PC-3 (cell line): Measurements from ENCODE around the gene ACOXL. TPM values are rescaled to one million over a fixed set of nuclear protein-coding genes. Genes with fewer than 3 reads are reported as not detected.

Source experiments
- ATAC-seq: fragments of 200-7000 bp; cut with Tn5 transposase; 2 replicates; pipeline ENCODE4 v1.9.1; 2020; ENCODE audit warnings: mild to moderate bottlenecking, moderate library complexity
- BruUV-seq: library from RNA; stranded (reverse); fragments of 400-500 nt; replicated peaks from 2 replicates; lab custom pipeline; 2021; lab: Mats Ljungman, UMichigan
- CTCF ChIA-PET: fragments of 300-600 bp; sonication (Branson Sonifier 250); formaldehyde crosslinking; loops from one replicate; lab custom pipeline; 2022; ENCODE audit warnings: antibody characterized with exemption; lab: Charles Lee
- POLR2A ChIA-PET: fragments of 300-600 bp; sonication (Branson Sonifier 250); formaldehyde crosslinking; loops from one replicate; lab custom pipeline; 2022; ENCODE audit warnings: antibody characterized with exemption; ENCODE audit not compliant: unreplicated experiment; lab: Charles Lee
- DNase-seq: peaks from one replicate; pipeline ENCODE4 v3.0.0-alpha.2; 2015
- H2AFZ ChIP-seq: fragments of 300-600 bp; sonication (generic); 2 replicates; pipeline ENCODE4 v1.6.0; 2016; ENCODE audit warnings: antibody characterized with exemption, low read length
- H3F3A ChIP-seq: fragments of 300-600 bp; sonication (generic); one replicate; pipeline ENCODE4 v1.6.0; 2017; ENCODE audit warnings: antibody characterized with exemption, low read length, control low read depth, mild to moderate bottlenecking; ENCODE audit not compliant: unreplicated experiment
- H3K27ac ChIP-seq: fragments of 300-600 bp; sonication (generic); 2 replicates; pipeline ENCODE4 v1.5.1; 2016; ENCODE audit warnings: mild to moderate bottlenecking, low read length
- H3K27me3 ChIP-seq: fragments of 300-600 bp; sonication (generic); 2 replicates; pipeline ENCODE4 v1.6.1; 2016; ENCODE audit warnings: low read length, mixed read lengths
- H3K36me3 ChIP-seq: fragments of 300-600 bp; sonication (generic); 2 replicates; pipeline ENCODE4 v1.6.1; 2016; ENCODE audit warnings: low read depth, mixed run types, low read length, mixed read lengths
- H3K4me1 ChIP-seq: fragments of 300-600 bp; sonication (generic); 2 replicates; pipeline ENCODE4 v1.5.1; 2016; ENCODE audit warnings: low read length; ENCODE audit not compliant: insufficient read depth
- H3K4me2 ChIP-seq: fragments of 300-600 bp; sonication (generic); 2 replicates; pipeline ENCODE4 v1.6.0; 2016; ENCODE audit warnings: low read length
- H3K4me3 ChIP-seq: fragments of 300-600 bp; sonication (generic); 2 replicates; pipeline ENCODE4 v1.5.1; 2016; ENCODE audit warnings: mild to moderate bottlenecking, low read length, mixed read lengths
- H3K79me2 ChIP-seq: fragments of 300-600 bp; sonication (generic); 2 replicates; pipeline ENCODE4 v1.6.1; 2017; ENCODE audit warnings: low read length, mixed read lengths
- H3K9ac ChIP-seq: fragments of 300-600 bp; sonication (generic); 2 replicates; pipeline ENCODE4 v1.6.0; 2016; ENCODE audit warnings: mild to moderate bottlenecking, low read length
- H3K9me2 ChIP-seq: fragments of 300-600 bp; sonication (generic); replicated peaks from 2 replicates; pipeline ENCODE4 v1.6.1; 2016; ENCODE audit warnings: mixed run types, low read length, mixed read lengths
- H3K9me3 ChIP-seq: fragments of 300-600 bp; sonication (generic); 2 replicates; pipeline ENCODE4 v1.6.1; 2016; ENCODE audit warnings: low read length, mixed read lengths
- H4K20me1 ChIP-seq: fragments of 300-600 bp; sonication (generic); 2 replicates; pipeline ENCODE4 v1.6.1; 2016; ENCODE audit warnings: low read length, mixed read lengths
- EZH2 ChIP-seq: fragments of 300-600 bp; sonication (generic); IDR thresholded peaks from one replicate; pipeline ENCODE4 v1.6.1; 2017; ENCODE audit warnings: antibody characterized with exemption, mild to moderate bottlenecking, low read length; ENCODE audit not compliant: unreplicated experiment
- EZH2phosphoT487 ChIP-seq: fragments of 300-600 bp; sonication (generic); IDR thresholded peaks from 2 replicates; pipeline ENCODE4 v1.6.1; 2018; ENCODE audit warnings: mild to moderate bottlenecking, antibody characterized with exemption, low read length, borderline replicate concordance
- intact Hi-C: fragments of 100-400 bp; cut with micrococcal nuclease; formaldehyde crosslinking; loops from 2 replicates; pipeline ENCODE4 v1.9.0; 2023
- total RNA-seq: library from RNA; depleted of rRNA; stranded (reverse); fragments of >200 nt; gene quantifications from 2 replicates; pipeline ENCODE4 v1.2.3, GENCODE V29; 2014
- TF ChIP-seq, protein P1 (sequence below): fragments of 300-600 bp; sonication (generic); conservative IDR thresholded peaks from 2 replicates; pipeline ENCODE4 v1.5.1; 2017; ENCODE audit warnings: antibody characterized with exemption, low read depth, mild to moderate bottlenecking, low read length

Gene ACOXL
- total RNA-seq, 1 experiment from 2014 or later: 16.3 TPM

DNA sequence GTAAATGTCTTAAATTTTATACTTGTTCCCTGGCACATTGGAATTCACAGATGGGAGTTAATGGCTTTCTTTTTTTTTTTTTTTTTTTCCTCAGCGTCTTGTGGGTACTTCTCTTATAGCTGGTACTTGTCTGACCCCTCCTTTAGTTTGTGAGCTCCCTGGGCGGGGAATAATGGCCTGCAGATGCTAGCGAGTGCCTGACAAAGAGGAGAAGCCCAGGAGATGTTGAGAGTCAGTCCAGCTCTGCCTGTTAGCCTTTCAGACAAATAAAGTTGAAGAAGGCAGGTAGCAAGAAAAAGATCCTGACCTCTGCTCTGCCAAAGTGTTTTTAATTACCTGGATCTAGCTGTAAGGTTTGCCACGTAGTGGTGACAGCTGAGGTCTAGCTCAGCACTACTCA lies 395.0 kb downstream of the ACOXL start:
- H3K79me2 ChIP-seq: peaks cover 89% of the 10 kb centered on the region
- no TSS peak for BruUV-seq
- intact Hi-C loops: loop anchor here (10.0 kb wide), 1 partner anchor 57 kb away; no protein-coding TSS in a partner anchor

DNA sequence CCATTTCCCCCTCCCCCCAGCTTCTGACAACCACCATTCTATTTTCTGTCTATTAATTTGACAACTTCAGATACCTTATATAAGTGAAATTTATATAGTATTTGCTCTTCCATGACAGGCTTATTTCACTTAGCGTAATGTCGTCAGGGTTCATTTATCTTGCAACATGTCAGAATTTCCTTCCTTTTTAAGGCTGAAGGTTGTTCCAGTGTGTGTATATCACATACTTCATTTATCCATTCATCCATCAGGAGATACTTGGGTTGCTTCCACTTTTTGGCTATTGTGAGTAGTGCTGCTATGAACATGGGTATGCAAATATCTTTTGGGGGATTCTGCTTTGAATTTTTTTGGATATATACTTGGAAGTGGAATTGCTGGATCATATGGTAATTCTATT lies 395.7 kb downstream of the ACOXL start:
- POLR2A ChIA-PET: no interaction called here
- ATAC-seq (no peak), DNase-seq (no peak)
- TF ChIP-seq EZH2phosphoT487 (no peak), EZH2 (no peak)
- TF ChIP-seq, protein P1, sequence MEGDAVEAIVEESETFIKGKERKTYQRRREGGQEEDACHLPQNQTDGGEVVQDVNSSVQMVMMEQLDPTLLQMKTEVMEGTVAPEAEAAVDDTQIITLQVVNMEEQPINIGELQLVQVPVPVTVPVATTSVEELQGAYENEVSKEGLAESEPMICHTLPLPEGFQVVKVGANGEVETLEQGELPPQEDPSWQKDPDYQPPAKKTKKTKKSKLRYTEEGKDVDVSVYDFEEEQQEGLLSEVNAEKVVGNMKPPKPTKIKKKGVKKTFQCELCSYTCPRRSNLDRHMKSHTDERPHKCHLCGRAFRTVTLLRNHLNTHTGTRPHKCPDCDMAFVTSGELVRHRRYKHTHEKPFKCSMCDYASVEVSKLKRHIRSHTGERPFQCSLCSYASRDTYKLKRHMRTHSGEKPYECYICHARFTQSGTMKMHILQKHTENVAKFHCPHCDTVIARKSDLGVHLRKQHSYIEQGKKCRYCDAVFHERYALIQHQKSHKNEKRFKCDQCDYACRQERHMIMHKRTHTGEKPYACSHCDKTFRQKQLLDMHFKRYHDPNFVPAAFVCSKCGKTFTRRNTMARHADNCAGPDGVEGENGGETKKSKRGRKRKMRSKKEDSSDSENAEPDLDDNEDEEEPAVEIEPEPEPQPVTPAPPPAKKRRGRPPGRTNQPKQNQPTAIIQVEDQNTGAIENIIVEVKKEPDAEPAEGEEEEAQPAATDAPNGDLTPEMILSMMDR: no peak
- no peak overlapping the region for H2AFZ ChIP-seq
- intact Hi-C loops: loop anchor here (10.0 kb wide), 1 partner anchor 57 kb away; no protein-coding TSS in a partner anchor
- no peaks in the 10 kb centered on the region for H3K9me3 ChIP-seq
- H3K4me1 ChIP-seq: peaks cover 6% of the 10 kb centered on the region; the same call in 1 of the 2 replicates
- H3K9ac ChIP-seq: no peak overlapping the region
- H3K27ac ChIP-seq: no peak overlapping the region
- peaks cover 51% of the 10 kb centered on the region for H3K36me3 ChIP-seq
- no peak overlapping the region for H3K4me3 ChIP-seq
- H3K4me2 ChIP-seq: no peak overlapping the region
- no TSS peak for BruUV-seq
- peaks cover 11% of the 10 kb centered on the region for H4K20me1 ChIP-seq
- H3K79me2 ChIP-seq: peaks cover 91% of the 10 kb centered on the region
- CTCF ChIA-PET: no interaction called here
- H3F3A ChIP-seq: no peaks in the 10 kb centered on the region
- no peaks in the 10 kb centered on the region for H3K27me3 ChIP-seq
- no peaks in the 10 kb centered on the region for H3K9me2 ChIP-seq

More for the DNA sequence above, 395.0 kb downstream of the ACOXL start:
- no peaks in the 10 kb centered on the region for H3F3A ChIP-seq
- no peak for TF ChIP-seq EZH2
- TF ChIP-seq EZH2phosphoT487: no peak
- TF ChIP-seq, protein P1: no peak
- H3K4me3 ChIP-seq: no peak overlapping the region
- POLR2A ChIA-PET: no interaction called here
- DNase-seq: no peak
- H3K27ac ChIP-seq: no peak overlapping the region
- no peaks in the 10 kb centered on the region for H3K27me3 ChIP-seq
- H3K36me3 ChIP-seq: peaks cover 51% of the 10 kb centered on the region
- H4K20me1 ChIP-seq: peaks cover 11% of the 10 kb centered on the region
- H3K4me1 ChIP-seq: peaks cover 6% of the 10 kb centered on the region; the same call in 1 of the 2 replicates
- H3K9ac ChIP-seq: no peak overlapping the region
- CTCF ChIA-PET: no interaction called here
- H3K4me2 ChIP-seq: no peak overlapping the region
- H2AFZ ChIP-seq: no peak overlapping the region
- ATAC-seq: no peak
- no peaks in the 10 kb centered on the region for H3K9me2 ChIP-seq
- H3K9me3 ChIP-seq: no peaks in the 10 kb centered on the region

DNA sequence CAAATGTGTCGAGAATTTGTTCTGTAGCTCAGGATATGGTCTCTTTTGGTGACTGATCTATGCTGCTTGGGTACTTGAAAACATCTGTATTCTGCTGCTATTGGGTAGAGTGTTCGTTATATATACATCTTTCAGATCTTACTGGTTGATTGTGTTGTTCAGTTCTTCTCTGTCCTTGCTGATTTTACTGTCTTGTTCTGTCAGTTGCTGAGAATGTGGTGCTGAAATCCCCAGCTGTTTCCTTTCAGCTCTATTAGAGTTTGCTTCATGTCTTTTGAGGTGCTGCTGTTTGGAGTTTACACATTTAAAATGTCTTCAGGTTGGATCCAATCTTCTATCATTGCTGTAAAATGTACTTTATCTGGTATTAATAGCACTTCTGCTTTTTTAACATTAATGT lies 401.2 kb downstream of the ACOXL start:
- Histone ChIP-seq H3K4me1 (peaks cover 13% of the 10 kb centered on the region), H3K79me2 (peaks cover 91% of the 10 kb centered on the region), H3F3A (no peaks in the 10 kb centered on the region), H3K27me3 (no peaks in the 10 kb centered on the region), H3K4me3 (no peak overlapping the region), H3K9me2 (no peaks in the 10 kb centered on the region), H3K9ac (no peak overlapping the region), H3K36me3 (peaks cover 8% of the 10 kb centered on the region; the same call in 1 of the 2 replicates), H3K27ac (no peak overlapping the region), H3K9me3 (no peaks in the 10 kb centered on the region), H4K20me1 (peaks cover 16% of the 10 kb centered on the region; the same call in 1 of the 2 replicates), H2AFZ (no peak overlapping the region), H3K4me2 (no peak overlapping the region)
- no TSS peak for BruUV-seq
- POLR2A ChIA-PET: interaction anchor here (0.7 kb wide), 1 partner anchor 84 kb away, joined by 3 read pairs; no protein-coding TSS in a partner anchor
- intact Hi-C loops: no loop called here
- TF ChIP-seq EZH2 (no peak), EZH2phosphoT487 (no peak)
- TF ChIP-seq, protein P1: no peak
- ATAC-seq (no peak), DNase-seq (no peak)
- CTCF ChIA-PET: interaction anchor here (1.4 kb wide), 1 partner anchor 321 kb away, joined by 7 read pairs; no protein-coding TSS in a partner anchor
